ENCODE results near the gene MROH2B.

MROH2B gene

GRCh38 chr5:41012318-41012717 lies 58.8 kb downstream of the MROH2B start:
- no peak for DNase-seq

GRCh38 chr5:41010572-41010971 lies 60.6 kb downstream of the MROH2B start:
- no peak for DNase-seq

GRCh38 chr5:41009232-41009631 lies 61.9 kb downstream of the MROH2B start:
- DNase-seq: no peak

- no peak for DNase-seq
Observed at GRCh38 chr5:41004931-41005330, 66.2 kb downstream of the MROH2B start.

GRCh38 chr5:41003670-41004376 lies 67.3 kb downstream of the MROH2B start:
- DNase-seq: no peak

- no peak for DNase-seq
Observed at GRCh38 chr5:40999966-41000365, 71.2 kb downstream of the MROH2B start.

- no peak for DNase-seq
Observed at GRCh38 chr5:40999142-40999541, 72.0 kb downstream of the MROH2B start.

- no peak for DNase-seq
Observed at GRCh38 chr5:40995801-40996586, 75.1 kb downstream of the MROH2B start.

- no peak for DNase-seq
Observed at GRCh38 chr5:40991981-40992559, 79.1 kb downstream of the MROH2B start.

- no peak for DNase-seq
Observed at GRCh38 chr5:40991168-40991980, 79.8 kb downstream of the MROH2B start.

GRCh38 chr5:40988746-40989510 lies 82.2 kb downstream of the MROH2B start:
- no peak for DNase-seq

- DNase-seq: no peak
Observed at GRCh38 chr5:40987349-40987748, 83.8 kb downstream of the MROH2B start.

- DNase-seq: no peak
Observed at GRCh38 chr5:40986666-40987065, 84.5 kb downstream of the MROH2B start.

- DNase-seq: no peak
Observed at GRCh38 chr5:40985501-40985900, 85.6 kb downstream of the MROH2B start.

- DNase-seq: no peak
Observed at GRCh38 chr5:40984884-40985283, 86.3 kb downstream of the MROH2B start.

- DNase-seq: no peak
Observed at GRCh38 chr5:40983781-40984180, 87.4 kb downstream of the MROH2B start.

- no peak for DNase-seq
Observed at GRCh38 chr5:40981420-40981819, 89.7 kb downstream of the MROH2B start.

GRCh38 chr5:40976836-40977235 lies 94.3 kb downstream of the MROH2B start:
- no peak for DNase-seq

GRCh38 chr5:40976041-40976440 lies 95.1 kb downstream of the MROH2B start:
- no peak for DNase-seq

GRCh38 chr5:40973364-40974004 lies 97.7 kb downstream of the MROH2B start:
- DNase-seq: no peak

GRCh38 chr5:40972434-40972833 lies 98.7 kb downstream of the MROH2B start:
- no peak for DNase-seq
